Natural killer cell treated with Interleukin-12 subunit alpha and Interleukin-12 subunit beta and Interleukin-15 and Interleukin-18, amount 100 ng/mL, for 72 hours (primary cell): ENCODE measurements around the gene OR6K2. TPM values are rescaled to one million over a fixed set of nuclear protein-coding genes. Genes with fewer than 3 reads are reported as not detected.

ENCODE experiments used
- ATAC-seq, 2 donors: fragments of 150-1000 bp; cut with Tn5 transposase in 1 of 2; sonication (Bioruptor Pico), chemical (Tn5 transposase) in 1 of 2; 2 replicates each; pipeline ENCODE4 v1.10.0; 2021
- DNase-seq: peaks from one replicate; pipeline ENCODE4 v3.0.0; 2022; ENCODE audit warnings: low spot score
- H3K27ac Mint-ChIP-seq, 2 donors: 1 replicate in 1 of 2; 2 replicates in 1 of 2; pipeline ENCODE4 v1.8.0; 2022; ENCODE audit warnings: mixed read lengths in 2 of 2, mild to moderate bottlenecking in 1 of 2, moderate library complexity in 1 of 2
- H3K27me3 Mint-ChIP-seq, 2 donors: 1 replicate in 1 of 2; 2 replicates in 1 of 2; pipeline ENCODE4 v1.8.0; 2022; ENCODE audit warnings: mixed read lengths in 2 of 2
- H3K36me3 Mint-ChIP-seq: one replicate; pipeline ENCODE4 v1.8.0; 2022; ENCODE audit warnings: mixed read lengths
- H3K4me1 Mint-ChIP-seq, 2 donors: 1 replicate in 1 of 2; 2 replicates in 1 of 2; pipeline ENCODE4 v1.8.0; 2022; ENCODE audit warnings: low read depth in 2 of 2, mixed read lengths in 2 of 2, mild to moderate bottlenecking in 1 of 2
- H3K4me3 Mint-ChIP-seq: one replicate; pipeline ENCODE4 v1.8.0; 2022; ENCODE audit warnings: mixed read lengths
- H3K9me3 Mint-ChIP-seq: 2 replicates; pipeline ENCODE4 v1.8.0; 2022; ENCODE audit warnings: mixed read lengths
- total RNA-seq, 2 donors: library from RNA; stranded (reverse); gene quantifications; one replicate each; pipeline ENCODE4 v1.2.3, GENCODE V29; 2022

Gene OR6K2
- total RNA-seq, 2 donors from 2014 or later = not detected

DNA sequence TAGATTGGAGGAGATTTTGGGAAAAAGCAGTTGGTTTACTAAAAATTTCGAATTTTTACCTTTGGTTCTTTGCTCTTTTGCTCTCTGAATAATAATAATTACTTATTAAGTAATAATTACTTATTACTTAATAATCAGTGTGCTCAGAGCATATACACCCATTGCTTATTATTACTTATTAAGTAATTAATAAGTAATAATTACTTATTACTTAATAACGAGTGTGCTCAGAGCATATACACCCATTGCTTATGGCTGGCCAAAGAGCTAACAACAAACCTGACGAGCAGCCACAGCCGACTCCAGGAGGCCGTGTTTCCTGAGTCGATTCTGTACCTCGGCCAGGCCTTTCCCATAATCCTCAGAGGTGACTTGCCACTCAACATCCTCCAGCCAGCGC is 34.4 kb downstream of the OR6K2 start:
- Mint-ChIP-seq H3K27me3 (peaks cover 5 to 17% of the 10 kb centered on the region in 2 donors), H3K36me3 (no peaks in the 10 kb centered on the region), H3K9me3 (no peaks in the 10 kb centered on the region), H3K27ac (no peak overlapping the region), H3K4me1 (no peaks in the 10 kb centered on the region), H3K4me3 (no peak overlapping the region)
- no peak for ATAC-seq
- no peak for DNase-seq

- no peaks in the 10 kb centered on the region for H3K9me3 Mint-ChIP-seq
- ATAC-seq = no peak
Observed at GRCh38 chr1:158654571-158654970, 45.9 kb downstream of the OR6K2 start.

DNA sequence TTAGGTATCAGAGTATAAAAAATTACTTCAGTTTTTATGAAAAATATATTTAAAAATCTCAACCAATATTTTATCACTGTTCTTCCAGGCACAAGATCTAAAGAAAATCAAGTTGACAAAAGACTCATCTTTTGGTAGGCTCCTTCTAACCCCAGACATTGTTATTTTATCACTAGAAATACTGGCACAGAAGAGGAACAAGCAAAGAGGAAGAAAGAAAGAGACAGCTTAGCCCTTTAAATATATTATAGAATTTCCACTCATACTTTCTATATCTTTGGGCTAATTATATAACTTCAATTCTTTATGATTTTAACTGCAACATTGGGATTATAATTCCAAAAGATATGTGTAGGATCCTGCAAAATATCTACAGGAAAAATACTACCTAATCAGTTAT is 46.4 kb downstream of the OR6K2 start:
- Mint-ChIP-seq H3K4me3 (no peak overlapping the region), H3K27ac (no peak overlapping the region), H3K9me3 (no peaks in the 10 kb centered on the region), H3K27me3 (peaks cover 5 to 7% of the 10 kb centered on the region in 2 donors), H3K36me3 (no peaks in the 10 kb centered on the region), H3K4me1 (peaks cover 0 to 6% of the 10 kb centered on the region in 2 donors)
- ATAC-seq = no peak
- DNase-seq = no peak

More at GRCh38 chr1:158654571-158654970, 45.9 kb downstream of the OR6K2 start:
- no peak overlapping the region for H3K4me3 Mint-ChIP-seq
- H3K27me3 Mint-ChIP-seq = peaks cover 5 to 7% of the 10 kb centered on the region in 2 donors
- H3K27ac Mint-ChIP-seq = no peak overlapping the region
- H3K4me1 Mint-ChIP-seq = peaks cover 0 to 6% of the 10 kb centered on the region in 2 donors
- no peaks in the 10 kb centered on the region for H3K36me3 Mint-ChIP-seq
- no peak for DNase-seq

DNA sequence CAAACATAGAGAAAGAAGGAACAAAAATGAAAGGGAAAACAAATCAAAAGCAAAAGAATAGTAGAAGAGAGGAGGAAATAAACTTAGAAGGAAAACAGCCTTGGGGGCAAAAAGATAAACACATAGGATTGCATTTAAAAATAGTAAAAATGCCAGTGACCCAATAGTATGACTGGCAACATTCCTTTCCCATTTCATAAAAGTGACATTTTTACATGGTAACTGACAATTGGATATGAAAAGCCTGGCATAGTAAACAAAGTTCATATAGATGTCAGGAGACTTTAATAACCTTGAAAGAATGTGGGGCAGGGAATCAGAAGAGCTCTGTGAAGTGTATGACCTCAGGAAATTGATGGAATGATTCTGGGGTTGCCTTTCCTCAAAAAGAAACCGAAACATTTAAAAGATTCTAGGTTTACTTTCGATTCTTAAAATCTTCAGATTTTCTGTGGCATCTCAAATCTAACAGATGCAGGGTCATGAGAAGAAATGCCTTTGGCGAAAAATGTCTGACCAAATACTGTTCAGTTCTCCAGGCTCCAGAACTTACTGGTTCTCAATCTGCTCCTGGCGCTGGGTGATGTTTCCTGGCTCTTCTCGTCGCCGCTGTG is 47.6 kb downstream of the OR6K2 start:
- Mint-ChIP-seq H3K36me3 (no peaks in the 10 kb centered on the region), H3K4me1 (peaks cover 0 to 6% of the 10 kb centered on the region in 2 donors), H3K9me3 (no peaks in the 10 kb centered on the region), H3K27ac (no peak overlapping the region), H3K27me3 (peaks cover 5 to 7% of the 10 kb centered on the region in 2 donors), H3K4me3 (no peak overlapping the region)
- no peak for DNase-seq
- no peak for ATAC-seq

Other genes starting within 250 kb of the OR6K2 start
- not detected for gene OR10K1, start 238.8 kb downstream of the OR6K2 start, total RNA-seq
- not detected for gene OR10R2, start 228.4 kb downstream of the OR6K2 start, total RNA-seq
- gene OR6Y1, start 146.2 kb downstream of the OR6K2 start, total RNA-seq = not detected
- not detected for gene OR6P1, start 130.1 kb downstream of the OR6K2 start, total RNA-seq
- gene OR10X1, start 120.8 kb downstream of the OR6K2 start, total RNA-seq = not detected
- not detected for gene OR10Z1, start 95.4 kb downstream of the OR6K2 start, total RNA-seq
- gene SPTA1, start 13.9 kb downstream of the OR6K2 start, total RNA-seq = under 1 TPM; 0.08 to 0.43 TPM
- not detected for gene OR6K3, start 20.1 kb upstream of the OR6K2 start, total RNA-seq
- gene OR6K6, start 54.1 kb upstream of the OR6K2 start, total RNA-seq = not detected
- not detected for gene OR6N1, start 71.5 kb upstream of the OR6K2 start, total RNA-seq
- not detected for gene OR6N2, start 80.6 kb upstream of the OR6K2 start, total RNA-seq
- gene MNDA, start 130.7 kb upstream of the OR6K2 start, total RNA-seq = not detected
- 10 to 100 TPM; 47.7 to 64.7 TPM for gene PYHIN1, start 230.9 kb upstream of the OR6K2 start, total RNA-seq